Panc1 (cell line): ENCODE measurements around the gene RNF121. TPM values are rescaled to one million over a fixed set of nuclear protein-coding genes. Genes with fewer than 3 reads are reported as not detected.

ENCODE experiments used
- ATAC-seq: fragments of 200-7000 bp; cut with Tn5 transposase; 2 replicates; pipeline ENCODE4 v1.9.1; 2020; ENCODE audit warnings: mild to moderate bottlenecking, moderate library complexity
- BruUV-seq: library from RNA; stranded (reverse); fragments of 400-500 nt; replicated peaks from 2 replicates; lab custom pipeline; 2021; lab: Mats Ljungman, UMichigan
- CTCF ChIA-PET: fragments of 300-600 bp; sonication (Branson Sonifier 250); formaldehyde crosslinking; loops from one replicate; lab custom pipeline; 2022; ENCODE audit warnings: antibody characterized with exemption; lab: Charles Lee
- POLR2A ChIA-PET: fragments of 300-600 bp; sonication (Branson Sonifier 250); formaldehyde crosslinking; loops from one replicate; lab custom pipeline; 2022; ENCODE audit warnings: antibody characterized with exemption; lab: Charles Lee
- DNase-seq: peaks from one replicate; pipeline ENCODE4 v3.0.0-alpha.2; 2010; ENCODE audit warnings: low read depth, low spot score
- H3K27ac ChIP-seq: 2 replicates; pipeline ENCODE4 v1.5.1; 2011; ENCODE audit warnings: mild to moderate bottlenecking, low read length, inconsistent platforms
- H3K27me3 ChIP-seq: fragments of 200-500 bp; sonication (Bioruptor generic); 2 replicates; pipeline ENCODE4 v1.6.0; 2014; ENCODE audit warnings: low read length, inconsistent platforms; ENCODE audit not compliant: control insufficient read depth, insufficient read depth
- H3K36me3 ChIP-seq: fragments of 200-500 bp; sonication (Bioruptor generic); 2 replicates; pipeline ENCODE4 v1.5.1; 2014; ENCODE audit warnings: inconsistent platforms, mild to moderate bottlenecking, low read length, moderate library complexity; ENCODE audit not compliant: control insufficient read depth, insufficient read depth
- H3K4me1 ChIP-seq: 2 replicates; pipeline ENCODE4 v1.5.1; 2011; ENCODE audit warnings: inconsistent platforms, mild to moderate bottlenecking, low read length, moderate library complexity; ENCODE audit not compliant: control insufficient read depth, insufficient read depth
- H3K4me3 ChIP-seq, 2 experiments: 2 replicates each; pipeline ENCODE4 v1.5.1; 2011 to 2012; ENCODE audit warnings: low read depth in 2 of 2, low read length in 2 of 2, mild to moderate bottlenecking in 2 of 2, inconsistent platforms in 1 of 2, moderate library complexity in 1 of 2
- H3K9me3 ChIP-seq: fragments of 200-500 bp; sonication (Bioruptor generic); 2 replicates; pipeline ENCODE4 v1.5.1; 2014; ENCODE audit warnings: low read depth, mild to moderate bottlenecking, inconsistent platforms, low read length, moderate library complexity; ENCODE audit not compliant: control insufficient read depth, insufficient read depth
- POLR2AphosphoS5 ChIP-seq: IDR thresholded peaks from 2 replicates; pipeline ENCODE4 v1.6.1; 2012; ENCODE audit warnings: mild to moderate bottlenecking, low read depth, low read length, moderate library complexity
- SIN3A ChIP-seq: IDR thresholded peaks from 2 replicates; pipeline ENCODE4 v1.6.1; 2012; ENCODE audit warnings: low read depth, mild to moderate bottlenecking, low read length, moderate library complexity, borderline replicate concordance; ENCODE audit not compliant: insufficient read depth
- TCF7L2 ChIP-seq: IDR thresholded peaks from 2 replicates; pipeline ENCODE4 v1.6.1; 2011; ENCODE audit warnings: mild to moderate bottlenecking, low read depth, low read length, inconsistent platforms
- in situ Hi-C: cut with HindIII; loops from 2 replicates; pipeline ENCODE4 v1.10.0; 2016; ENCODE audit warnings: low sequenced_read_pairs, low pct_unique_long_range_greater_than_20kb
- intact Hi-C: fragments of 100-400 bp; cut with micrococcal nuclease; formaldehyde crosslinking; loops from one replicate; pipeline ENCODE4 v1.10.0; 2022; ENCODE audit not compliant: unreplicated experiment
- total RNA-seq: library from RNA; stranded (reverse); gene quantifications from one replicate; pipeline ENCODE4 v1.2.1, GENCODE V29; 2021; ENCODE audit not compliant: unreplicated experiment
- TF ChIP-seq, protein P1 (sequence below): fragments of 450-650 bp; IDR thresholded peaks from 2 replicates; pipeline ENCODE4 v1.5.1; 2017; ENCODE audit warnings: mild to moderate bottlenecking
- TF ChIP-seq, protein P2 (sequence below), 2 experiments: IDR thresholded peaks; 2 replicates each; pipeline ENCODE4 v1.6.1; 2011 to 2012; ENCODE audit warnings: low read depth in 2 of 2, control low read depth in 1 of 2, low read length in 1 of 2, mild to moderate bottlenecking in 1 of 2, moderate library complexity in 1 of 2; ENCODE audit not compliant: insufficient read depth in 1 of 2

RNF121 gene
- total RNA-seq, 1 experiment from 2014 or later = 69.6 TPM

DNA sequence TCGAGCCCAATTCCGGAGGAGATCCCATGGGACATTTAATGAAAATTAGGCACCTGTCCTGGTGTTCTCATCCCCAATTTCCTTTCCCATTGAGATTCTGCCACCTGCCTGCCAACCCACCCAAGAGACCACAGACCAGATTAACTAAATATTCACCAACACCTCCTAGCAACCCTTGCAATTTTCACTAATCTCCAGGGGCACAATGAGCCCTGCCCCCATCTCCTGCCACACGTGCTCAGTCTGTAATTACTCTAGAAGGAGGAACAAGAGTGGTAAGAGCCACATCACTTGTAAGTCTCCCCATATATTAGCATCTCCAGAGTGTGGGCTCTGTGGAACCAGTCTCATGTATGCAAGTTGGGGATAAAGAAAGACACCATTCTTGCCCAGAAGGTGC, 107.8 kb downstream of the RNF121 start:
- Histone ChIP-seq H3K9me3 (no peaks in the 10 kb centered on the region), H3K4me1 (peaks cover 26% of the 10 kb centered on the region), H3K4me3 (no peak overlapping the region), H3K27ac (no peak overlapping the region), H3K27me3 (no peaks in the 10 kb centered on the region), H3K36me3 (peaks cover 6% of the 10 kb centered on the region; the same call in 1 of the 2 replicates)
- ATAC-seq (no peak), DNase-seq (no peak)
- no TSS peak for BruUV-seq
- ChIA-PET CTCF (no interaction called here), POLR2A (no interaction called here)
- TF ChIP-seq TCF7L2 (no peak), SIN3A (no peak), POLR2AphosphoS5 (no peak)
- TF ChIP-seq, protein P1, sequence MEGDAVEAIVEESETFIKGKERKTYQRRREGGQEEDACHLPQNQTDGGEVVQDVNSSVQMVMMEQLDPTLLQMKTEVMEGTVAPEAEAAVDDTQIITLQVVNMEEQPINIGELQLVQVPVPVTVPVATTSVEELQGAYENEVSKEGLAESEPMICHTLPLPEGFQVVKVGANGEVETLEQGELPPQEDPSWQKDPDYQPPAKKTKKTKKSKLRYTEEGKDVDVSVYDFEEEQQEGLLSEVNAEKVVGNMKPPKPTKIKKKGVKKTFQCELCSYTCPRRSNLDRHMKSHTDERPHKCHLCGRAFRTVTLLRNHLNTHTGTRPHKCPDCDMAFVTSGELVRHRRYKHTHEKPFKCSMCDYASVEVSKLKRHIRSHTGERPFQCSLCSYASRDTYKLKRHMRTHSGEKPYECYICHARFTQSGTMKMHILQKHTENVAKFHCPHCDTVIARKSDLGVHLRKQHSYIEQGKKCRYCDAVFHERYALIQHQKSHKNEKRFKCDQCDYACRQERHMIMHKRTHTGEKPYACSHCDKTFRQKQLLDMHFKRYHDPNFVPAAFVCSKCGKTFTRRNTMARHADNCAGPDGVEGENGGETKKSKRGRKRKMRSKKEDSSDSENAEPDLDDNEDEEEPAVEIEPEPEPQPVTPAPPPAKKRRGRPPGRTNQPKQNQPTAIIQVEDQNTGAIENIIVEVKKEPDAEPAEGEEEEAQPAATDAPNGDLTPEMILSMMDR = no peak
- in situ Hi-C loops = no loop called here
- intact Hi-C loops = no loop called here

DNA sequence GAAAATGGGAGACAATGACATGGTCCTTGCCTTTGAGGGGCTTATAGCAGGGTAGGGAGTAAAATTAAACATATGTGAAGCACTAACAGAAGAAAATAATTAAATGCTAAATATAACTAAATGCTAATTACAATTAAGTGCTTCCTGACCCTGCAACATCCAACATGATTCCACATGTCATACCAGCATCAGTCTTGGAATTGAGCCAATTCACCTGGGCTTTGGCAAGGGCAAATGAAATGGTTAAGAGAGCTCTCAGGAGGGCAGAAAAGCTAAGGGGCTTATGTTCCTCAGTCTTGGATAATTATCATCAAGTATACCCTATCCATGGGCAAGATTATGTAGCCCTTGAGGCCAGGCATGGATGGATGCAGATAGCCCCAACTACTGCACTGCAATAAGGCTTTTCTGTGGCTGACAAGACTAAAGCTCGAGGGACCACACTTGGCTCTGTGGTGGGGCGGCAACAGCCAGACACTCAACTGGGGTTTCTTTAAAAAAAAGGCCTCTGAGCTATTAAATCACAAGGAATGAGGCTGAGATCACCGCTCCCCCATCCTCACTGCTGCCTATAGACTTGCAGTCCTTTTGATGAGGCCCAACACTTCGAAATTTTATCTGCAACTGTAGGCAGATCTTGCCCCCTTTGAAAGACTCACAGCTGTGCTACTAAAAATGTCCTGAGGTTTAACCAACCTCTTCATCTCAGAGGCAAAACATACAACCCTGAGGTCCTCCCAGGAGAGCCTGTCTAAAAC, 108.9 kb downstream of the RNF121 start:
- in situ Hi-C loops = no loop called here
- ATAC-seq (no peak), DNase-seq (no peak)
- no peak overlapping the region for H3K4me3 ChIP-seq
- TF ChIP-seq, protein P1 = no peak
- TF ChIP-seq POLR2AphosphoS5 (no peak), TCF7L2 (no peak), SIN3A (no peak)
- TF ChIP-seq, protein P2, sequence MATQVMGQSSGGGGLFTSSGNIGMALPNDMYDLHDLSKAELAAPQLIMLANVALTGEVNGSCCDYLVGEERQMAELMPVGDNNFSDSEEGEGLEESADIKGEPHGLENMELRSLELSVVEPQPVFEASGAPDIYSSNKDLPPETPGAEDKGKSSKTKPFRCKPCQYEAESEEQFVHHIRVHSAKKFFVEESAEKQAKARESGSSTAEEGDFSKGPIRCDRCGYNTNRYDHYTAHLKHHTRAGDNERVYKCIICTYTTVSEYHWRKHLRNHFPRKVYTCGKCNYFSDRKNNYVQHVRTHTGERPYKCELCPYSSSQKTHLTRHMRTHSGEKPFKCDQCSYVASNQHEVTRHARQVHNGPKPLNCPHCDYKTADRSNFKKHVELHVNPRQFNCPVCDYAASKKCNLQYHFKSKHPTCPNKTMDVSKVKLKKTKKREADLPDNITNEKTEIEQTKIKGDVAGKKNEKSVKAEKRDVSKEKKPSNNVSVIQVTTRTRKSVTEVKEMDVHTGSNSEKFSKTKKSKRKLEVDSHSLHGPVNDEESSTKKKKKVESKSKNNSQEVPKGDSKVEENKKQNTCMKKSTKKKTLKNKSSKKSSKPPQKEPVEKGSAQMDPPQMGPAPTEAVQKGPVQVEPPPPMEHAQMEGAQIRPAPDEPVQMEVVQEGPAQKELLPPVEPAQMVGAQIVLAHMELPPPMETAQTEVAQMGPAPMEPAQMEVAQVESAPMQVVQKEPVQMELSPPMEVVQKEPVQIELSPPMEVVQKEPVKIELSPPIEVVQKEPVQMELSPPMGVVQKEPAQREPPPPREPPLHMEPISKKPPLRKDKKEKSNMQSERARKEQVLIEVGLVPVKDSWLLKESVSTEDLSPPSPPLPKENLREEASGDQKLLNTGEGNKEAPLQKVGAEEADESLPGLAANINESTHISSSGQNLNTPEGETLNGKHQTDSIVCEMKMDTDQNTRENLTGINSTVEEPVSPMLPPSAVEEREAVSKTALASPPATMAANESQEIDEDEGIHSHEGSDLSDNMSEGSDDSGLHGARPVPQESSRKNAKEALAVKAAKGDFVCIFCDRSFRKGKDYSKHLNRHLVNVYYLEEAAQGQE (IDR thresholded peaks at IDR 0.05; ENCODE audit: insufficient read depth in 1 of 2, low read depth in 2 of 2, low read length in 1 of 2) = no peak
- peaks cover 36% of the 10 kb centered on the region for H3K4me1 ChIP-seq
- H3K27me3 ChIP-seq = no peaks in the 10 kb centered on the region
- CTCF ChIA-PET = interaction anchor here (2.6 kb wide), 1 partner anchor 13 kb away, joined by 8 read pairs; no protein-coding TSS in a partner anchor
- BruUV-seq = no TSS peak
- no peaks in the 10 kb centered on the region for H3K9me3 ChIP-seq
- POLR2A ChIA-PET = interaction anchor here (0.5 kb wide), 2 partner anchors 12 to 44 kb away, joined by 3 to 4 read pairs; no protein-coding TSS in a partner anchor
- intact Hi-C loops = no loop called here
- H3K36me3 ChIP-seq = peaks cover 1% of the 10 kb centered on the region; the same call in 1 of the 2 replicates
- H3K27ac ChIP-seq = no peak overlapping the region
